Testis (tissue), 3 donors: ENCODE data around the gene TRIM72. TPM values are rescaled to one million over a fixed set of nuclear protein-coding genes. Genes with fewer than 3 reads are reported as not detected.

Source experiments
- DNase-seq: peaks from one replicate; pipeline ENCODE4 v3.0.0-alpha.2; 2019
- H3K27ac ChIP-seq, 2 donors: fragments of 200-600 bp; sonication (generic); one replicate each; pipeline ENCODE4 v1.5.1; 2019
- H3K27me3 ChIP-seq: fragments of 200-600 bp; sonication (generic); one replicate; pipeline ENCODE4 v1.5.1; 2019
- H3K36me3 ChIP-seq: fragments of 200-600 bp; sonication (generic); one replicate; pipeline ENCODE4 v1.5.1; 2017; ENCODE audit warnings: low read depth; ENCODE audit errors: missing control alignments
- H3K4me1 ChIP-seq: fragments of 200-600 bp; sonication (generic); one replicate; pipeline ENCODE4 v1.5.1; 2019
- H3K4me3 ChIP-seq, 2 donors: fragments of 200-600 bp; sonication (generic); one replicate each; pipeline ENCODE4 v1.5.1; 2017 to 2019
- H3K9me3 ChIP-seq: fragments of 200-600 bp; sonication (generic); one replicate; pipeline ENCODE4 v1.5.1; 2017
- POLR2A ChIP-seq: fragments of 450-650 bp; IDR thresholded peaks from one replicate; pipeline ENCODE4 v1.6.1; 2017; ENCODE audit warnings: antibody characterized with exemption, mild to moderate bottlenecking, moderate library complexity
- WGBS, 2 donors: methylation state at CpG; one replicate each; pipeline ENCODE4 v1.1.5; 2018; 5-methylcytosine and 5-hydroxymethylcytosine counted together
- intact Hi-C: fragments of 100-400 bp; cut with DNase I; formaldehyde crosslinking; loops from one replicate; pipeline ENCODE4 v1.15.1; 2023; ENCODE audit warnings: low total_unique reads
- polyA plus RNA-seq: library from polyadenylated mRNA; stranded (reverse); fragments of 350-450 nt; fragmentation: Illumina TruSeq; extraction: RNeasy Lipid Tissue Mini Kit (QIAGEN cat#74804); gene quantifications from one replicate; pipeline ENCODE4 v1.2.3, GENCODE V29; 2014; ENCODE audit warnings: low read depth, low replicate concordance; ENCODE audit not compliant: insufficient read depth
- total RNA-seq, 2 donors: library from RNA; depleted of rRNA; stranded (reverse); fragments of >200 nt; gene quantifications; one replicate each; pipeline ENCODE4 v1.2.3, GENCODE V29; 2016
- TF ChIP-seq, protein P1 (sequence below), 3 experiments: fragments of 450-650 bp in 2 of 3; fragments of 200-600 bp in 1 of 3; sonication (generic) in 1 of 3; IDR thresholded peaks; one replicate each; pipeline ENCODE4 v1.5.1; 2016 to 2019; ENCODE audit warnings: antibody characterized with exemption in 3 of 3, mild to moderate bottlenecking in 2 of 3, moderate library complexity in 1 of 3

Gene TRIM72
- total and polyA plus RNA-seq, 3 donors from 2014 or later, result 0.50 to 0.58 (median 0.55) TPM

DNA sequence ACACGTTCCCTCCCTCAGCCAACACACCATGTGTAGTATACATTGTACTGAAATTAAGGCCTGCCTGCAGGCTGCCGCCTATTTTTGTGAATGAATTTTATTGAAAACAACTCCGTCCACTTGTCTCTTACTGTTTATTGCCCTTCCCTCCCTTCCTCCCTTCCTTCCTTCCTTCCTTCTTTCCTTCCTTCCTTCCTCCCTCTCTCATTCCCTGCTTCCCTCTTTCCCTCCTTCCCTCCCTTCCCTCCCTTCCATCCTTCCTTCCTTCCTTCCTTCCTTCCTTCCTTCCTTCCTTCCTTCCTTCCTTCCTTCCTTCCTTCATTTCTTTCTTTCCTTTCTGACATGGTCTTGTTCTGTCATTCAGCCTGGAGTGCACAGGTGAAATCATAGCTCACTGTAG lies 48.2 kb downstream of the TRIM72 start:
- no peaks in the 10 kb centered on the region for H3K36me3 ChIP-seq
- no peak overlapping the region for H3K4me3 ChIP-seq
- DNase-seq, result no peak
- H3K27me3 ChIP-seq, result no peaks in the 10 kb centered on the region
- TF ChIP-seq, protein P1, sequence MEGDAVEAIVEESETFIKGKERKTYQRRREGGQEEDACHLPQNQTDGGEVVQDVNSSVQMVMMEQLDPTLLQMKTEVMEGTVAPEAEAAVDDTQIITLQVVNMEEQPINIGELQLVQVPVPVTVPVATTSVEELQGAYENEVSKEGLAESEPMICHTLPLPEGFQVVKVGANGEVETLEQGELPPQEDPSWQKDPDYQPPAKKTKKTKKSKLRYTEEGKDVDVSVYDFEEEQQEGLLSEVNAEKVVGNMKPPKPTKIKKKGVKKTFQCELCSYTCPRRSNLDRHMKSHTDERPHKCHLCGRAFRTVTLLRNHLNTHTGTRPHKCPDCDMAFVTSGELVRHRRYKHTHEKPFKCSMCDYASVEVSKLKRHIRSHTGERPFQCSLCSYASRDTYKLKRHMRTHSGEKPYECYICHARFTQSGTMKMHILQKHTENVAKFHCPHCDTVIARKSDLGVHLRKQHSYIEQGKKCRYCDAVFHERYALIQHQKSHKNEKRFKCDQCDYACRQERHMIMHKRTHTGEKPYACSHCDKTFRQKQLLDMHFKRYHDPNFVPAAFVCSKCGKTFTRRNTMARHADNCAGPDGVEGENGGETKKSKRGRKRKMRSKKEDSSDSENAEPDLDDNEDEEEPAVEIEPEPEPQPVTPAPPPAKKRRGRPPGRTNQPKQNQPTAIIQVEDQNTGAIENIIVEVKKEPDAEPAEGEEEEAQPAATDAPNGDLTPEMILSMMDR (IDR thresholded peaks at IDR 0.05), result no peak
- no peak for TF ChIP-seq POLR2A
- WGBS, 2 donors, result 78 to 90% methylated on average over 3 of the region's 3 CpGs
- no peaks in the 10 kb centered on the region for H3K9me3 ChIP-seq
- H3K27ac ChIP-seq, result no peak overlapping the region
- H3K4me1 ChIP-seq, result no peaks in the 10 kb centered on the region
- intact Hi-C loops, result no loop called here

DNA sequence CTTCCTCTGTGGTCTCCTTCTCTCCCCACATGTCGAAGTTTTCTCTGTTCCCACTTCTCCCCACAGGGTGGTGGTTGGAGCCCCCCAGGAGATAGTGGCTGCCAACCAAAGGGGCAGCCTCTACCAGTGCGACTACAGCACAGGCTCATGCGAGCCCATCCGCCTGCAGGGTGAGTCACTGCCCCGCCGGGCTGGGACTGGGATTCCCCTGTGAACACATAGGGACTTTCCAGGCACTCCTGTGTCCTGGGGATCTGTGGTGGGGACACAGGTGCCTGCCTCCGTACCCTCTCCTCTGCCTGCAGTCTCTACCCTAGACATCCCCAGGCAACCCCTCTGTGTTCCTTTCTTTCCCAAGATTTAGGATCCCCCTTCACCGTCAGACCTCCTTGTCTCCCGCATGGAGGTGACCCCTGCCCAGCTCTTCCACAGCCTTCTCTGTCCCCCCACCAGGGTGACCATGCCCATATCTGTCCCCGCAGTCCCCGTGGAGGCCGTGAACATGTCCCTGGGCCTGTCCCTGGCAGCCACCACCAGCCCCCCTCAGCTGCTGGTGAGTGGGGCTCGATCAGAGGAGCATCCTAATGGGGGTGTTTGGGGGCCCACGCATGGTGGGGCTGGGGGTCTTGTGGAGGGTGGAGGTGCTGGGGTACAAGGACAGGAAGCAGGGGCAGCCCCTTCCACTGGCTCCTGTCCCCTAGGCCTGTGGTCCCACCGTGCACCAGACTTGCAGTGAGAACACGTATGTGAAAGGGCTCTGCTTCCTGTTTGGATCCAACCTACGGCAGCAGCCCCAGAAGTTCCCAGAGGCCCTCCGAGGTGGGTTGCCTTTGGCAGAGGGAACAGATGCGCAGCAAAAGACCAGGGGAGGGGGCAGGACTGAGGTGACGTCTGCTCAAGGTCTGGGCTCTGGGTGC lies 51.7 kb downstream of the TRIM72 start:
- WGBS, 2 donors, result 68 to 76% methylated on average over 17 to 20 of the region's 20 CpGs
- no peak overlapping the region for H3K4me3 ChIP-seq
- no peaks in the 10 kb centered on the region for H3K36me3 ChIP-seq
- no peaks in the 10 kb centered on the region for H3K9me3 ChIP-seq
- no peak for TF ChIP-seq POLR2A
- TF ChIP-seq, protein P1 (IDR thresholded peaks at IDR 0.05), result no peak
- H3K27me3 ChIP-seq, result no peaks in the 10 kb centered on the region
- intact Hi-C loops, result no loop called here
- DNase-seq, result no peak
- no peak overlapping the region for H3K27ac ChIP-seq
- no peaks in the 10 kb centered on the region for H3K4me1 ChIP-seq

DNA sequence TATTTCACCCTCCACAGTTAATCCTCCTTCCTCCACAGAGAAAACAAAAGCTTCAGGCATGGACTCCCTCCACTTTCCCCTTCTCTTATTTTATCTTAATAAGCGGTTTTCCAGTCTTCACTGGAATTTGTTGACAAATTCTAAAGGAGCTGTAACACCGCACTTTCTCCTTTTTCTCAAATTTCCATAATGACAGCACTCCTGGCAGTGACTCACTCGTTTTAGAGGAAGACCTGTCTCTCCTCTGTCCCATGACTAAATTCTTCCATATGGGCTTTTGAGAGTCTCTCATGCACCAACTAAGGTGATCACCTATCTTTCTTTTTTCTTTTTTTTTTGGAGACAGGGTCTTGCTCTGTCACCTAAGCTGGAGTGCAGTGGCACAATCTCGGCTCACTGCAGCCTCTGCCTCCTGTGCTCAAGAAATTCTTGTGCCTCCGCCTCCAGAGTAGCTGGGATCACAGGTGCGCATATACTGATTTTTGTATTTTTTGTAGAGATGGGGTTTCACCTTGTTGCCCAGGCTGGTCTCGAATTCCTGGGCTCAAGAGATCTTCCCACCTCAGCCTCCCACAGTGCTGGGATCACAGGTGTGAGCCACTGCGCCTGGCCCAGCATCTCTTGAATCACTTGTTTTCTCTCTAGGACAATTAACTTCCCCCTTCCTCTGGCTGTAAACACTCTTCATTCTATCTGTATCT lies 53.6 kb downstream of the TRIM72 start:
- DNase-seq, result no peak
- Histone ChIP-seq H3K27me3 (no peaks in the 10 kb centered on the region), H3K27ac (no peak overlapping the region), H3K4me1 (no peaks in the 10 kb centered on the region), H3K36me3 (no peaks in the 10 kb centered on the region), H3K4me3 (no peak overlapping the region), H3K9me3 (no peaks in the 10 kb centered on the region)
- intact Hi-C loops, result no loop called here
- TF ChIP-seq POLR2A, result no peak
- TF ChIP-seq, protein P1 (IDR thresholded peaks at IDR 0.05), result no peak
- WGBS, 2 donors, result 75% methylated on average over 8 of the region's 8 CpGs

DNA sequence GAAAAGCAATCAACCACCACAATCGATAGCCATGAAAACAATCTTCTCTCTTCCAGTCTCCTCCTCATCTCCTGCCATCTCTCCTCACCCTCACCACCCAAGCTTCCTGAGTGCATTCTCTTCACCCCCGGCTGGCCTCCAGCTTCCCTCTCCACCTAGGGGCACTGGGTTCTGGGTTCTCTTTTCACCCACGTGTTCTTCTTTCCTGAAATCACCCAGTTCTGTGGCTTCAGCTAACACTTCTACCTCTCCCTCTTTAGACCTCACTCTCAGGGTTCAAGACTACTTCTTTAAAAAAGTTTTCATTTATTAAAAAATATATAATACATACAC lies 54.1 kb downstream of the TRIM72 start:
- 70 to 74% methylated on average over 3 of the region's 3 CpGs for WGBS, 2 donors
- intact Hi-C loops, result no loop called here
- DNase-seq, result no peak
- Histone ChIP-seq H3K27me3 (no peaks in the 10 kb centered on the region), H3K27ac (no peak overlapping the region), H3K4me1 (no peaks in the 10 kb centered on the region), H3K9me3 (no peaks in the 10 kb centered on the region), H3K36me3 (no peaks in the 10 kb centered on the region), H3K4me3 (no peak overlapping the region)
- no peak for TF ChIP-seq POLR2A
- TF ChIP-seq, protein P1 (IDR thresholded peaks at IDR 0.05), result no peak
